Tibial artery (tissue), 4 donors: ENCODE data around the gene DDX31.

Source experiments
- DNase-seq, 2 donors: peaks; one replicate each; pipeline ENCODE4 v3.0.0-alpha.2; 2019
- H3K27ac ChIP-seq, 2 donors: fragments of 200-600 bp; sonication (generic) in 1 of 2; 1 replicate in 1 of 2; 2 replicates in 1 of 2; pipeline ENCODE4 v1.5.1; 2018 to 2019; ENCODE audit warnings: mild to moderate bottlenecking in 1 of 2
- H3K27me3 ChIP-seq, 2 donors: fragments of 200-600 bp; sonication (generic) in 1 of 2; one replicate each; pipeline versions ENCODE4 v1.5.1 to v1.6.0; 2016 to 2019
- H3K36me3 ChIP-seq, 3 donors: fragments of 200-600 bp; sonication (generic) in 2 of 3; one replicate each; pipeline ENCODE4 v1.5.1; 2016 to 2019; ENCODE audit warnings: mild to moderate bottlenecking in 2 of 3
- H3K4me1 ChIP-seq, 4 donors: fragments of 200-600 bp; sonication (generic) in 2 of 4; 1 replicate in 3 of 4; 2 replicates in 1 of 4; pipeline ENCODE4 v1.5.1; 2016 to 2019
- H3K4me3 ChIP-seq, 2 donors: fragments of 200-600 bp; sonication (generic) in 1 of 2; 1 replicate in 1 of 2; 2 replicates in 1 of 2; pipeline ENCODE4 v1.5.1; 2018 to 2019; ENCODE audit warnings: mild to moderate bottlenecking in 2 of 2
- H3K9me3 ChIP-seq, 3 donors: fragments of 200-600 bp; sonication (generic) in 1 of 3; one replicate each; pipeline ENCODE4 v1.5.1; 2016 to 2019
- intact Hi-C: fragments of 100-400 bp; cut with DNase I; formaldehyde crosslinking; loops from one replicate; pipeline ENCODE4 v1.15.0; 2023; ENCODE audit warnings: low total_unique reads
- TF ChIP-seq, protein P1 (sequence below), 2 experiments: fragments of 200-600 bp in 1 of 2; fragments of 450-650 bp in 1 of 2; IDR thresholded peaks; one replicate each; pipeline ENCODE4 v1.5.1; 2017 to 2019; ENCODE audit warnings: antibody characterized with exemption in 2 of 2, mild to moderate bottlenecking in 1 of 2, moderate library complexity in 1 of 2

DDX31 gene

GRCh38 chr9:132560616-132561202 lies 109.1 kb downstream of the DDX31 start:
- intact Hi-C loops = no loop called here
- Histone ChIP-seq H3K36me3 (no peaks in the 10 kb centered on the region), H3K27ac (no peak overlapping the region), H3K4me1 (no peaks in the 10 kb centered on the region), H3K4me3 (no peak overlapping the region), H3K9me3 (no peaks in the 10 kb centered on the region), H3K27me3 (peaks cover 0 to 68% of the 10 kb centered on the region in 2 donors)
- TF ChIP-seq, protein P1, sequence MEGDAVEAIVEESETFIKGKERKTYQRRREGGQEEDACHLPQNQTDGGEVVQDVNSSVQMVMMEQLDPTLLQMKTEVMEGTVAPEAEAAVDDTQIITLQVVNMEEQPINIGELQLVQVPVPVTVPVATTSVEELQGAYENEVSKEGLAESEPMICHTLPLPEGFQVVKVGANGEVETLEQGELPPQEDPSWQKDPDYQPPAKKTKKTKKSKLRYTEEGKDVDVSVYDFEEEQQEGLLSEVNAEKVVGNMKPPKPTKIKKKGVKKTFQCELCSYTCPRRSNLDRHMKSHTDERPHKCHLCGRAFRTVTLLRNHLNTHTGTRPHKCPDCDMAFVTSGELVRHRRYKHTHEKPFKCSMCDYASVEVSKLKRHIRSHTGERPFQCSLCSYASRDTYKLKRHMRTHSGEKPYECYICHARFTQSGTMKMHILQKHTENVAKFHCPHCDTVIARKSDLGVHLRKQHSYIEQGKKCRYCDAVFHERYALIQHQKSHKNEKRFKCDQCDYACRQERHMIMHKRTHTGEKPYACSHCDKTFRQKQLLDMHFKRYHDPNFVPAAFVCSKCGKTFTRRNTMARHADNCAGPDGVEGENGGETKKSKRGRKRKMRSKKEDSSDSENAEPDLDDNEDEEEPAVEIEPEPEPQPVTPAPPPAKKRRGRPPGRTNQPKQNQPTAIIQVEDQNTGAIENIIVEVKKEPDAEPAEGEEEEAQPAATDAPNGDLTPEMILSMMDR (IDR thresholded peaks at IDR 0.05) = no peak
- no peak for DNase-seq

DNA sequence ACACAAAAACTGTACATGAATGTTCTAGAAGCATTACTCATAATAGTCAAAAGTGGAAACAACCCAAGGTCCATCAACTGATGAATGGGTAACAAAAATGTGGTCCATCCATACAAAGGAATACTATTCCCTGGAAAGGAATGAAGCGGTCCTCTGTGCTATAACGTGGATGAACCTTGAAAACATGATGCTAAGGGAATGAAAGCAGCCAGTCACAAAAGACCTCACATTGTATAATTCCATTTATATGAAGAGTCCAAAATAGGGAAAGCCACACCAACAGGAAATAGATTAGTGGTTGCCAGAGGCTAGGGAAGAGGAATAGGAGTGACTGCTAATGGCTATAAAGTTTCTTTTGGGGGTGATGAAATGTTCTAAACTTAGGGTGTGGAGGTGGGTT lies 110.1 kb downstream of the DDX31 start:
- H3K4me1 ChIP-seq = no peaks in the 10 kb centered on the region
- no peak overlapping the region for H3K4me3 ChIP-seq
- H3K36me3 ChIP-seq = no peaks in the 10 kb centered on the region
- H3K27me3 ChIP-seq = peaks cover 0 to 66% of the 10 kb centered on the region in 2 donors
- no peak for DNase-seq
- H3K9me3 ChIP-seq = no peaks in the 10 kb centered on the region
- intact Hi-C loops = no loop called here
- TF ChIP-seq, protein P1 (IDR thresholded peaks at IDR 0.05) = no peak
- no peak overlapping the region for H3K27ac ChIP-seq

GRCh38 chr9:132557159-132557558 lies 112.6 kb downstream of the DDX31 start:
- Histone ChIP-seq H3K36me3 (no peaks in the 10 kb centered on the region), H3K4me1 (no peaks in the 10 kb centered on the region), H3K27ac (no peak overlapping the region), H3K9me3 (no peaks in the 10 kb centered on the region), H3K4me3 (no peak overlapping the region), H3K27me3 (peaks cover 0 to 61% of the 10 kb centered on the region in 2 donors)
- intact Hi-C loops = no loop called here
- no peak for DNase-seq
- TF ChIP-seq, protein P1 (IDR thresholded peaks at IDR 0.05) = no peak

DNA sequence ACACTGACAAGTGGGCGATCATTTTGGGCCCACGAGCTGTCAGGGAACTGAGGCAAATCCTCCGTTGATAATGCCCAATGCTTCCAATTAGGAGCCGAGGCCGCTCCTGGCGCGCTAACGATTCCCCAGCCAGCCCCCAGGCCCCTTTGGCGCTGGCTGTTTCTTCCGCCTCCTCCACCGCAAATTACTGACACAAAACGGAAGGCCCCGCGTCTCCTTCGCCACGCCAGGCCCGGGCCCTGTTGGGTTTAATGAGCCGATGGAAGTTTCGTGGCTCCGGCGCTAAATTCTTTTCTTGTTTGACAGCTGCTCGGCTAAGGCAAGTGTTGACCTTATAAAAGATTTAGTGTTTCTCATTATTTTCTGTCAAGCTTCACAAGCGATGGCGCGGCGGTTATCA lies 113.1 kb downstream of the DDX31 start:
- DNase-seq = no peak
- Histone ChIP-seq H3K4me3 (no peak overlapping the region), H3K9me3 (no peaks in the 10 kb centered on the region), H3K36me3 (no peaks in the 10 kb centered on the region), H3K27me3 (peaks cover 0 to 61% of the 10 kb centered on the region in 2 donors), H3K4me1 (no peaks in the 10 kb centered on the region), H3K27ac (no peak overlapping the region)
- TF ChIP-seq, protein P1 (IDR thresholded peaks at IDR 0.05) = no peak
- intact Hi-C loops = no loop called here

- H3K4me1 ChIP-seq = no peaks in the 10 kb centered on the region
- H3K36me3 ChIP-seq = no peaks in the 10 kb centered on the region
- peaks cover 0 to 63% of the 10 kb centered on the region in 2 donors for H3K27me3 ChIP-seq
- intact Hi-C loops = no loop called here
- DNase-seq = no peak
- TF ChIP-seq, protein P1 (IDR thresholded peaks at IDR 0.05) = no peak
- H3K9me3 ChIP-seq = no peaks in the 10 kb centered on the region
- no peak overlapping the region for H3K27ac ChIP-seq
- no peak overlapping the region for H3K4me3 ChIP-seq
Measured at GRCh38 chr9:132556235-132556634, 113.5 kb downstream of the DDX31 start.

DNA sequence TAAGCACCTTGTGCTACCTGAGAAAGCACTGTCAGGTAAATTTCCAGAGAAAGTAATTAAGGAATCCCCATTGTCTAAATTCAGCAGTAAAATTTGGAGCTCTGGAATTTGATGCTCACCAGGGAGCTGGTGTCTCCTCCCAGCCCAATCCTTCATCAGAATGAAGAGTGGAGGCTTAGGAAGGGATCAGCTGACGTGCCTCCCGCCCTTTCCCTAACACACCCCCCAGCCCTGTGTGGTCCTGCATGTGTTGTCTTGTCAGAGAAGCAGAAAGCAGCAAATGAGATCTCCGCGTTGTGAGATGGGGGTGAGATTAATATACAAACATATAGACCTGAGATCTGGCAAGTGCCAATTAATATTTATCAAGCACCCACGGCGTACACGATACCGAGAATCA lies 114.3 kb downstream of the DDX31 start:
- no peaks in the 10 kb centered on the region for H3K36me3 ChIP-seq
- TF ChIP-seq, protein P1 (IDR thresholded peaks at IDR 0.05) = no peak
- no peaks in the 10 kb centered on the region for H3K9me3 ChIP-seq
- no peak overlapping the region for H3K27ac ChIP-seq
- no peak overlapping the region for H3K4me3 ChIP-seq
- H3K27me3 ChIP-seq = peaks cover 0 to 60% of the 10 kb centered on the region in 2 donors
- DNase-seq = no peak
- no peaks in the 10 kb centered on the region for H3K4me1 ChIP-seq
- intact Hi-C loops = no loop called here
